Stimulated activated CD8-positive, alpha-beta memory T cell treated with anti-CD3 and anti-CD28 coated beads, Interleukin-15, amount 100 ng/mL, for 48 hours (primary cell): ENCODE data around the gene CELSR1.

Source experiments
- DNase-seq, 2 donors: peaks; one replicate each; pipeline ENCODE4 v3.0.0-alpha.2; 2020; ENCODE audit warnings: low read depth in 2 of 2

The CELSR1 gene

GRCh38 chr22:46551321-46551720, 13.9 kb upstream of the CELSR1 start:
- DNase-seq = no peak

- DNase-seq = no peak
Observed at GRCh38 chr22:46549971-46550641, 12.7 kb upstream of the CELSR1 start.

- no peak for DNase-seq
Observed at GRCh38 chr22:46549563-46549840, 12.1 kb upstream of the CELSR1 start.

GRCh38 chr22:46547883-46548244, 10.4 kb upstream of the CELSR1 start:
- no peak for DNase-seq

GRCh38 chr22:46547179-46547882, 9.9 kb upstream of the CELSR1 start:
- DNase-seq = no peak

GRCh38 chr22:46546466-46547178, 9.2 kb upstream of the CELSR1 start:
- DNase-seq = no peak

GRCh38 chr22:46545086-46545792, 7.8 kb upstream of the CELSR1 start:
- no peak for DNase-seq

- DNase-seq = peak; percentile 57 to 65
Observed at GRCh38 chr22:46542011-46542985, 4.9 kb upstream of the CELSR1 start.

- DNase-seq = no peak
Observed at GRCh38 chr22:46541536-46541935, 4.1 kb upstream of the CELSR1 start.

- DNase-seq = no peak
Observed at GRCh38 chr22:46540874-46541273, 3.5 kb upstream of the CELSR1 start.

GRCh38 chr22:46539169-46539568, 1.7 kb upstream of the CELSR1 start:
- DNase-seq = no peak

- no peak for DNase-seq
Observed at GRCh38 chr22:46538814-46539160, 1.4 kb upstream of the CELSR1 start.

- no peak for DNase-seq
Observed at GRCh38 chr22:46537946-46538813, 760 bp upstream of the CELSR1 start.

GRCh38 chr22:46536537-46537224, 739 bp downstream of the CELSR1 start:
- no peak for DNase-seq

GRCh38 chr22:46535876-46536536, 1.4 kb downstream of the CELSR1 start:
- DNase-seq = no peak

GRCh38 chr22:46534901-46535630, 2.4 kb downstream of the CELSR1 start:
- DNase-seq = no peak

- DNase-seq = no peak
Observed at GRCh38 chr22:46534177-46534776, 3.1 kb downstream of the CELSR1 start.
